ENCODE measurements around the gene SLIT1. TPM values are rescaled to one million over a fixed set of nuclear protein-coding genes. Genes with fewer than 3 reads are reported as not detected.
A peak's percentile ranks its signal among the peaks of the same experiment; 100 is the strongest.

The SLIT1 gene
- total RNA-seq, 1 donor from 2014 or later, result 0.03 TPM

DNA sequence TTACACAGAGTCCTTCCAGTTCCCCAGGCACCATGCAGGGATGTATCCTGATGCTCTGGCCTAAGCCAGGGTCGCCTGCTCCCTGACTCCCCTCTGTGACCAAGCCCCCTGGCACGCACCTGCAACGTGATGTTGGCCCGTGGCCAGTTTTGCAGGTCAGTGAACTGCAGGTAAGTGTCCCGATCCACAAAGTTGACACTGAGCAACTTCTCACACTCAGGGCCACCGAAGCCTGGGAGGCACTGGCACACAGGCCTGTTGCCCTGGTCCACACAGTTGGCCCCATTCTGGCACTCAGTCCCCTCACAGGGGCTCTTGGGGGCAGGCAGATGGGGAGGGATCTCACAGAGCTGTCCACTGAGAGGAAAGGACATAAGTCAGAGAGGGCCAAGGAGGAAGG is 179.4 kb downstream of the SLIT1 start:
- DNase-seq (ENCODE audit: low read depth), result no peak

- DNase-seq (ENCODE audit: low read depth), result no peak
Measured at GRCh38 chr10:97005349-97005748, 180.4 kb downstream of the SLIT1 start.

GRCh38 chr10:97004591-97004990 is 181.2 kb downstream of the SLIT1 start:
- DNase-seq (ENCODE audit: low read depth), result no peak

- DNase-seq (ENCODE audit: low read depth), result no peak
Measured at GRCh38 chr10:97003804-97004201, 182.0 kb downstream of the SLIT1 start.

- no peak for DNase-seq (ENCODE audit: low read depth)
Measured at GRCh38 chr10:97003151-97003803, 182.5 kb downstream of the SLIT1 start.

- DNase-seq (ENCODE audit: low read depth), result no peak
Measured at GRCh38 chr10:97002670-97003069, 183.1 kb downstream of the SLIT1 start.

DNA sequence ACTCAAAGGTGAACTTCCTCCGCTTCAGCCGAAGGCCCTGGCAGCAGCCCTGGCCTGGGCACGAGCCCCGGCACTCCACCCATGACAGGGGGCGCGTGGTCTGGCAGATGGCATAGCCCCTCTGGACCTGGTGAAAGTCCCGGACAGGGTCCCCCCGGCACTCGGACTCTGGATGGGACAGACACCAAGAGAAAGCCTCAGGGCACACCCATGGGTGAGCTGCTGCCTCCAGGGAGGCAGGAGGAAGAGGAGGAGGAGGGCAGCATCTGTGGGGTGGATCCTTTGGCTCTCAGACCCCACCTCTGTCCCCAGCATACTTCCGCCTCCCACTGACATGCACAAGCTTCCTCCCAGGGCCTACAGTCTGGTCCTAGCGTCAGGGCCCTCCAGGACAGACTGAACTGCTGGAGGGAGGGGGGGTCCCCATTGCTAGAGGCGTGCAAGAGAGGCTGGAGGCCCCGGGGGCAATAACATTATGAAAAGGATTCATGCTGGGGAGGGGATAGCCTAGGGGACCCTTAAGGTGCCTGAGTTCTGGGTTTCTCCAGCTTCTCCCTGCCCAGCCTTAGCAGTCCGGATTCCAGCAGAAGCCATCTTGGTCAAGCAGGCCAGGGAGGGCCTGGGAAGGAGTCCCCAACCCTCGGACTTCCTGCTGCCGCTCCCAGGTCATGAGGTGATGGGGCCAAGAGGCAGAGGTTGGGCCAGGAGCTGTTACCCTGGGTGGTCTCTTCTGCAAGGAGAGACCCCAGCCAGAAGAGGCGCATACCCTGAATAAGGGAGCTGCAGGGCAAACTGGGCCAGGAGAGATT is 184.4 kb downstream of the SLIT1 start:
- no peak for DNase-seq (ENCODE audit: low read depth)

- DNase-seq (ENCODE audit: low read depth), result no peak
Measured at GRCh38 chr10:97000487-97001182, 185.1 kb downstream of the SLIT1 start.

- DNase-seq (ENCODE audit: low read depth), result no peak
Measured at GRCh38 chr10:96999987-97000386, 185.8 kb downstream of the SLIT1 start.

DNA sequence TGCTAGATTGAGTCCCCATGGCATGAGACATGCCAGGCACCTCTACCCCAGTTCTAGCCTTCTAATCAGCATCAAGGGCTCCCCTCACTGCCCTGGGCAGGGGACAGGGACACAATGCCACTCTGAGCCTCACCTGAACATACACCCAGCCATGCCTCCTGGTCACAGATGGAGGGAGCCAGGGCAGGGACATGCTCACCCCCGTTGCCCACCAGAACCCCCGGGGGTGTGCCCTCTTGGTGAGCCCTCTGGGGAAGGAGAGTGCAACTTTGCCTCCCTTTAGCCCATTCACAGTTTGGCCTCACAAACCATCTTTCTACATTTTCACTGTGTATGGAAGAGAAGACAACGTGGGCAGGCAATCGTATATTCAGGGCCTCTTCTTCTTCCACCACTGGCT is 186.4 kb downstream of the SLIT1 start:
- no peak for DNase-seq (ENCODE audit: low read depth)

GRCh38 chr10:96998329-96998888 is 187.3 kb downstream of the SLIT1 start:
- peak; percentile 20 for DNase-seq (ENCODE audit: low read depth)

DNA sequence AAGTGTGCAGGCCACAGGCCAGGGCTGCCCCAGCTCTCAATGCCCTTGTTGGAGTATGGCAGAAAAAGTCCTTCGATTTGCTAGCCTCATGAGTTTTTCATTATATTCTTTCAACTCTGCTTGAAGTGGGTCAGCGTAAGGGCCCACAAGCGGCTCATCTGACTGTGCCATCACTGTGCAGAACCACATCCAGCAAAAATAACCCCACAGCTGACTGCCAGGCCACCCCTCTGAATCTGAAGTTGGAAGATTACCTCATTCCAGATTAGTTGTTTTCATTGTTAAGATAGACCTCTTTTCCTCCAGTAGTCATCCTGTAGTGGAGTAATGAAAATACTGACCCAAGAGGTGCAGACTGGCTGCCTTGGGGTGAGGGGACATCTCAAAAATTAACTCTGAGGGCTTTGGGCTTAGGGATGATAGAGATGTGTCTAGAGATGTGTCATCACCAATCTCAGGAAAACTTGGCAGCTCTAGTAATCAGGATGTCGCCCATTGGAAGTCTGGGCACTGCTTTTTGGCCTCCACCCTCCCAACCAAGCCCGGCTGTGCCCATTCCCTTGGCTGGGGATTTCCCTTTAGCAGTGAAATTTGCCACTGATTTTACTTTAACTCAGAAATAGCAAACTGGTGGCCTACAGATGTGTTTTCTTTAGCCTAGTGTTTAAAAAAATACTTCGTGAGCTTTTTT is 189.3 kb downstream of the SLIT1 start:
- peak; percentile 77 for DNase-seq (ENCODE audit: low read depth)

DNA sequence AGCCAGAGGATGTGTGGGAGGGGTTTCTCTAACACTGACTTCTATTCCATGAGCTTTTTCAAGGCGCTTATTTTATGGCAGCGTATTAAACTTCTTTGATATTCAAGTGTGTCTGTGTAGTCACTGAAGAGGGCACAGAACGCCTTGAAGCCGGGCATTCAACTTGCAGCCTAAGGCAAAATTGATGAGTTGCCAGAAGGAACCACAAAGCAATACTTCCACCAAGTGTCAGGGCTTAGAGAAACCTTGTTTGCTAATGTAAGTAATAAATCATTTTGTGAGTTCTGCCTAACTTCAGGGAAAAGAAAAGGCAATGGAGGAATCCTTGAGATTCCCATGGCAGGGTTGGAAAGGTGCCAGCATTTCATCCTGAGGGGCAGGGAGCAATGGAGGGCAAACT is 189.9 kb downstream of the SLIT1 start:
- DNase-seq (ENCODE audit: low read depth), result peak; percentile 55

DNA sequence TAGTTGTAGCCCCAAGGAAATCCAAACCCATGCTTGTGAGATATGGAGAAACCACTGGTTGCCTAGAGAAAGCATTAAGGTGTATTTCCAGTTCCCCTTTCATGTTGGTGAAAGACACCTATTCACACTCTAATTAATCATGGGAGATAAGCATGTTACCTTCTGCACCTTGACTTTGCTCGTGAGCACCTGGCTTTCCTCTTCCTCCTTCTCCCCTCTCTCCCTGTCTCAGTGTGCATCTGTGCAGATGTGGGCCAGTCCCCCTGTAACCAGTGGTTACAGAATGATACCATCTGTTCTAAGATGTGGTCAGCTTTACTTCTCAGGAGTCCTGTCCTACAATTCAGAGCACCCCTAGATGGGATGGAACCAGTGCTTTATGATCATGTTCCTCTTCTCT is 193.0 kb downstream of the SLIT1 start:
- no peak for DNase-seq (ENCODE audit: low read depth)

- peak; percentile 84 for DNase-seq (ENCODE audit: low read depth)
Measured at GRCh38 chr10:96991313-96991841, 194.4 kb downstream of the SLIT1 start.

DNA sequence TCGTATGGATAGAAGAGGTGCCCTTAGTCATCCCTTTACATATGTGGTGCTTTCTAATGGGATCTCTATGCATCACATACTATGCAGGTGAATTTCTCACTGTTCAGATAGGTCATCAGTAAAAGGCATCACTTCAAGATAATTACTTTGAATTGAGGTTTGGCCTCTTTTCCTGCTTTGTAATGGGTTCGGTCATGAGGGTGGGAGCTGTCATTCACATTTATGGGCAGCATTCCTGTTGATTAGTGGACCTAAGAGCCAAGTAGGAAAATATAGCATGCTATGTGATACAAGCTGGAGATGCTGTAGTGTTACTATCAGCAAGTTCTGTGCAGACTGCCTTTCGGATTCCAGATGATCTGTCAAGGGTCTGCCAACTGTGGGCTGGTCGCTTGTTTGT is 197.3 kb downstream of the SLIT1 start:
- no peak for DNase-seq (ENCODE audit: low read depth)

GRCh38 chr10:96987842-96988175 is 197.9 kb downstream of the SLIT1 start:
- DNase-seq (ENCODE audit: low read depth), result peak; percentile 65

DNA sequence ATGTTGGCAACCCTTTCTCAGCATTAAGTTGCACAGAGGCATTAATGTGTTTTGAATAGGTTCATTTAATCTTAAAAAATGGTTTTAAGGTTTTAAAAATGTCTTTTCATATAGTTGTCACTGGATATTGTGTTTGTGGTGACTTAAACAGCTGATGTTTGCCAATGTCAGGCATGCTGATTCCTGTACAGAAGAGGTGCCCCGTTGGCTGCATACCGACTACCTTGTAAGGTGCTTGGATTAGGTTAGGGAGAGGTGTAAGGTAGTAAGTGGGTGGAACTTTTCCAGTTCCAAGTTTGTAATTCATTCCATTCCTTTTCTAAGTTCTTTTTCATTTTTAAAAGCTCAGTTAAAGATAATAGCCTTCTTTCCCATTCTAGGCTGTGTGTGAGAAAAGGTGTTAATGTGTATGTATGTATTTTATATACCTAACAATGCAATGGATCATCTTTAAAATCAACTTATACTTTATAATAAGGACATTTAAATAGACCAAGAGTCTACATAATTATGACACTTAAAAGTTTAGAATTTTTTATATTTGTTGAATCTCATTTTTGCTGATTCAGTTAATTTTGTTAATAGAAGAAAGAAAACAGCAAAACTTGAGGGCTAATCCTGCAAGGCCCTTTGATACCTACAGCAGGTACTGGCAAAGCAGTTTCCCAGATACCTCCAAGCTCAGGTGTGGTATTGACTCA is 198.5 kb downstream of the SLIT1 start:
- DNase-seq (ENCODE audit: low read depth), result no peak

- DNase-seq (ENCODE audit: low read depth), result no peak
Measured at GRCh38 chr10:96986200-96986856, 199.4 kb downstream of the SLIT1 start.

- DNase-seq (ENCODE audit: low read depth), result no peak
Measured at GRCh38 chr10:96984541-96985131, 201.1 kb downstream of the SLIT1 start.

Data from myocyte (in vitro differentiated cells).